ENCODE results near the gene RMDN2.

The RMDN2 gene

DNA sequence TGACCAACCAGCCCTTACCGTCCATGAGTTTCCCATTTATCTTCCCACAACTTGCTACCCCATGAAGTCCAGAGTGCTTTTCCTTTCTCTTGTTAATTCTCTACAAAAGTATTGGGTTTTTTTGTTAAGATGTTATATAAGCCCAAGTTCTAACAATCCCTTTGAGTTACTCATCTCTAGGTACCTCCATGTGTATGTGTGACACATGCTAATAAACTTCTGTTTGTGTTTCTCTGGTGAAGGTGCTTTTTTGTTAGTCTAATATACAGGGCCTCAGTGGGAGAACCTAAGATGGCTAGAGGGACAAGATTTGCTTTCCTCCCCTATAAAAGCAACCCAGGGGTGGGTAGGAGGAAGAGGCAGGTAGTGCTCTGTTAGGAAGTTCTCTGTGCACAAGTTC lies 31.8 kb upstream of the RMDN2 start:
- H3K4me2 ChIP-seq (ENCODE audit: low read depth, low read length, poor library complexity, severe bottlenecking): peak overlapping the region; percentile 20
- H3K9ac ChIP-seq (ENCODE audit: low read length): no peak overlapping the region

GRCh38 chr2:37894047-37894446 lies 31.0 kb upstream of the RMDN2 start:
- Histone ChIP-seq H3K79me2 (ENCODE audit: insufficient read depth, low read length) (no peaks in the 10 kb centered on the region), H2AFZ (ENCODE audit: low read depth, low read length, severe bottlenecking) (no peak overlapping the region), H3K4me2 (ENCODE audit: low read depth, low read length, poor library complexity, severe bottlenecking) (no peak overlapping the region), H3K9ac (ENCODE audit: low read length) (no peak overlapping the region), H3K27ac (ENCODE audit: low read depth, low read length) (no peak overlapping the region), H3K9me3 (ENCODE audit: insufficient read depth, low read length) (no peaks in the 10 kb centered on the region), H3K4me3 (ENCODE audit: insufficient read depth, low read length, poor library complexity, severe bottlenecking) (no peak overlapping the region), H3K27me3 (ENCODE audit: low read length) (no peaks in the 10 kb centered on the region), H3F3A (ENCODE audit: insufficient read depth) (no peaks in the 10 kb centered on the region), H3K36me3 (ENCODE audit: low read length) (no peaks in the 10 kb centered on the region), H3K9me2 (replicated peaks; ENCODE audit: insufficient read depth, low read length) (no peaks in the 10 kb centered on the region), H4K20me1 (ENCODE audit: low read depth, low read length) (no peaks in the 10 kb centered on the region)
- no peak for TF ChIP-seq CTCF (IDR thresholded peaks at IDR 0.05; ENCODE audit: insufficient read depth, low read length, poor library complexity, severe bottlenecking)
- TF ChIP-seq EZH2phosphoT487 (conservative IDR thresholded peaks at IDR 0.05; ENCODE audit: low read length): no peak

More for the DNA sequence above, 31.8 kb upstream of the RMDN2 start:
- H3K36me3 ChIP-seq (ENCODE audit: low read length): no peaks in the 10 kb centered on the region
- H3K9me3 ChIP-seq (ENCODE audit: insufficient read depth, low read length): no peaks in the 10 kb centered on the region
- no peaks in the 10 kb centered on the region for H3K79me2 ChIP-seq (ENCODE audit: insufficient read depth, low read length)
- H4K20me1 ChIP-seq (ENCODE audit: low read depth, low read length): no peaks in the 10 kb centered on the region
- no peaks in the 10 kb centered on the region for H3K27me3 ChIP-seq (ENCODE audit: low read length)
- H2AFZ ChIP-seq (ENCODE audit: low read depth, low read length, severe bottlenecking): peak overlapping the region; percentile 13
- H3K9me2 ChIP-seq (replicated peaks; ENCODE audit: insufficient read depth, low read length): no peaks in the 10 kb centered on the region
- no peak overlapping the region for H3K4me3 ChIP-seq (ENCODE audit: insufficient read depth, low read length, poor library complexity, severe bottlenecking)
- TF ChIP-seq EZH2phosphoT487 (conservative IDR thresholded peaks at IDR 0.05; ENCODE audit: low read length) (no peak), CTCF (IDR thresholded peaks at IDR 0.05; ENCODE audit: insufficient read depth, low read length, poor library complexity, severe bottlenecking) (no peak)
- no peaks in the 10 kb centered on the region for H3F3A ChIP-seq (ENCODE audit: insufficient read depth)
- no peak overlapping the region for H3K27ac ChIP-seq (ENCODE audit: low read depth, low read length)

GRCh38 chr2:37894601-37895000 lies 30.5 kb upstream of the RMDN2 start:
- Histone ChIP-seq H4K20me1 (ENCODE audit: low read depth, low read length) (no peaks in the 10 kb centered on the region), H3K4me2 (ENCODE audit: low read depth, low read length, poor library complexity, severe bottlenecking) (no peak overlapping the region), H2AFZ (ENCODE audit: low read depth, low read length, severe bottlenecking) (no peak overlapping the region)

More at GRCh38 chr2:37894601-37895000, 30.5 kb upstream of the RMDN2 start:
- H3K9ac ChIP-seq (ENCODE audit: low read length): no peak overlapping the region
- no peak overlapping the region for H3K4me3 ChIP-seq (ENCODE audit: insufficient read depth, low read length, poor library complexity, severe bottlenecking)
- TF ChIP-seq CTCF (IDR thresholded peaks at IDR 0.05; ENCODE audit: insufficient read depth, low read length, poor library complexity, severe bottlenecking): no peak
- TF ChIP-seq EZH2phosphoT487 (conservative IDR thresholded peaks at IDR 0.05; ENCODE audit: low read length): no peak
- H3K9me2 ChIP-seq (replicated peaks; ENCODE audit: insufficient read depth, low read length): no peaks in the 10 kb centered on the region
- H3K79me2 ChIP-seq (ENCODE audit: insufficient read depth, low read length): no peaks in the 10 kb centered on the region
- no peaks in the 10 kb centered on the region for H3K9me3 ChIP-seq (ENCODE audit: insufficient read depth, low read length)
- no peak overlapping the region for H3K27ac ChIP-seq (ENCODE audit: low read depth, low read length)
- no peaks in the 10 kb centered on the region for H3F3A ChIP-seq (ENCODE audit: insufficient read depth)
- no peaks in the 10 kb centered on the region for H3K27me3 ChIP-seq (ENCODE audit: low read length)
- H3K36me3 ChIP-seq (ENCODE audit: low read length): no peaks in the 10 kb centered on the region
